ENCODE results near the gene BGLAP. TPM values are rescaled to one million over a fixed set of nuclear protein-coding genes. Genes with fewer than 3 reads are reported as not detected.

BGLAP gene
- total and polyA plus RNA-seq, 8 donors = 0.60 to 4.8 (median 1.2) TPM

GRCh38 chr1:156211243-156211642, 30.7 kb upstream of the BGLAP start:
- H3K36me3 ChIP-seq = peaks cover 0 to 8% (median 0%) of the 10 kb centered on the region in 3 donors
- no peak overlapping the region for H3K27ac ChIP-seq
- intact Hi-C loops (cut with DNase I) = no loop called here
- FAIRE-seq (no peak), ATAC-seq (no peak), DNase-seq (peak in 1 of 6 donors; percentile 13)
- 92 to 100% methylated on average over 3 of the region's 3 CpGs for WGBS, 2 donors
- no peak for TF ChIP-seq CTCF (IDR thresholded peaks at IDR 0.05)
- H3K4me1 ChIP-seq = peaks cover 7 to 10% (median 10%) of the 10 kb centered on the region in 3 donors
- H3K27me3 ChIP-seq = no peaks in the 10 kb centered on the region
- H3K4me3 ChIP-seq = no peak overlapping the region
- no peaks in the 10 kb centered on the region for H3K9me3 ChIP-seq

- ATAC-seq (no peak), FAIRE-seq (no peak), DNase-seq (no peak)
- H3K27ac ChIP-seq = peak overlapping the region in 3 of 4 donors; percentile 93 to 98 (median 95)
- H3K36me3 ChIP-seq = peaks cover 0 to 8% (median 0%) of the 10 kb centered on the region in 3 donors
- intact Hi-C loops (cut with DNase I) = no loop called here
- 74 to 81% methylated on average over 9 of the region's 9 CpGs for WGBS, 2 donors
- peak overlapping the region in 1 of 4 donors; percentile 66 for H3K4me3 ChIP-seq
- H3K27me3 ChIP-seq = no peaks in the 10 kb centered on the region
- H3K9me3 ChIP-seq = no peaks in the 10 kb centered on the region
- H3K4me1 ChIP-seq = peaks cover 8 to 11% (median 10%) of the 10 kb centered on the region in 3 donors
- TF ChIP-seq CTCF (IDR thresholded peaks at IDR 0.05) = no peak
These were observed 29.9 kb upstream of the BGLAP start for GRCh38 chr1:156212130-156212529.

DNA sequence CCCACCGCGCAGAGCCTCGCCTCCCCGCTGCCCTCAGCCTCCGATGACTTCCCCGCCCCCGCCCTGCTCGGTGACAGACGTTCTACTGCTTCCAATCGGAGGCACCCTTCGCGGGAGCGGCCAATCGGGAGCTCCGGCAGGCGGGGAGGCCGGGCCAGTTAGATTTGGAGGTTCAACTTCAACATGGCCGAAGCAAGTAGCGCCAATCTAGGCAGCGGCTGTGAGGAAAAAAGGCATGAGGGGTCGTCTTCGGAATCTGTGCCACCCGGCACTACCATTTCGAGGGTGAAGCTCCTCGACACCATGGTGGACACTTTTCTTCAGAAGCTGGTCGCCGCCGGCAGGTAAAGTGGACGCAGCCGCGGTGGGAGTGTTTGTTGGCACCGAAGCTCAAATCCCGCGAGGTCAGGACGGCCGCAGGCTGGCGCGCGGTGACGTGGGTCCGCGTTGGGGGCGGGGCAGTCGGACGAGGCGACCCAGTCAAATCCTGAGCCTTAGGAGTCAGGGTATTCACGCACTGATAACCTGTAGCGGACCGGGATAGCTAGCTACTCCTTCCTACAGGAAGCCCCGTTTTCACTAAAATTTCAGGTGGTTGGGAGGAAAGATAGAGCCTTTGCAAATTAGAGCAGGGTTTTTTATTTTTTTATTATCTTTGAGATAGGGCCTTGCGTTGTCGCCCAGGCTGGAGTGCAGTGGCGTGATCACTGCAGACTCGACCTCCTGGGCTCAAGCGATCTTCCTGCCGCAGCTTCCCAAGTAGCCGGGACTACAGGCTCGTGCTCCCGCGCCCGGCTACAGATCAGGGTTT, 28.9 kb upstream of the BGLAP start, which contains the start of gene PMF1:
TSS of gene PMF1 (plus strand) at position 175 of the 811 bp plus-strand sequence. CDS start at position 184, 9 bp downstream.
- 0 to 1% methylated on average over 61 of the region's 61 CpGs for WGBS, 2 donors
- H3K36me3 ChIP-seq = peaks cover 0 to 5% (median 0%) of the 10 kb centered on the region in 3 donors

DNA sequence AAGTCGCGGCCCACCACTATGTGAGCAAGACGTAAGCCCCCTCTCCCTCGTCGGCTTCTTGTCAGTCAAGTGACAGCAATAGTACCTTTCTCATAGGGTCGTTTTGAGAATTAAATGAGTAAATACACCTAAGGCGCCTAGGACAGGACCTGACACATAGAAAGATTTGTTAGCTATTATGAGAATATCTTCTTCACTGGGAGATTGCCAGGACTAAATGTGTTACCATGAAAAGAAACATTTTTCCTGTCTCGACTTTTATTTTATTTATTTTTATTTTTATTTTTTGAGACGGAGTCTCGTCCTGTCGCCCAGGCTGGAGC, 28.4 kb upstream of the BGLAP start:
- Histone ChIP-seq H3K36me3 (no peaks in the 10 kb centered on the region), H3K27me3 (no peaks in the 10 kb centered on the region), H3K27ac (peak overlapping the region; percentile 86 to 98 (median 94)), H3K9me3 (no peaks in the 10 kb centered on the region), H3K4me3 (peak overlapping the region; percentile 38 to 66 (median 58)), H3K4me1 (peaks cover 10 to 26% (median 19%) of the 10 kb centered on the region in 3 donors)
- TF ChIP-seq CTCF (IDR thresholded peaks at IDR 0.05) = no peak
- 12 to 15% methylated on average over 11 of the region's 11 CpGs for WGBS, 2 donors
- ATAC-seq (no peak), DNase-seq (no peak), FAIRE-seq (no peak)
- intact Hi-C loops (cut with DNase I) = no loop called here

More for the DNA sequence above, 28.9 kb upstream of the BGLAP start, which contains the start of gene PMF1:
- Histone ChIP-seq H3K4me3 (peak within 1 kb of the TSS; percentile 38 to 66 (median 58)), H3K4me1 (peaks cover 10 to 20% (median 17%) of the 10 kb centered on the region in 3 donors), H3K27me3 (no peaks in the 10 kb centered on the region), H3K9me3 (no peaks in the 10 kb centered on the region), H3K27ac (peak within 1 kb of the TSS; percentile 86 to 98 (median 94))
- ATAC-seq (peak; percentile 98 to 99 (median 98)), DNase-seq (peak; percentile 94 to 98 (median 96)), FAIRE-seq (no peak)
- intact Hi-C loops (cut with DNase I) = no loop called here
- TF ChIP-seq CTCF (IDR thresholded peaks at IDR 0.05) = no peak
